ENCODE measurements around the gene ADAMTS12. TPM values are rescaled to one million over a fixed set of nuclear protein-coding genes. Genes with fewer than 3 reads are reported as not detected.

ADAMTS12 gene
- total and polyA plus RNA-seq, 10 of the 15 experiments (the other 5 are each of a cell fraction or from before 2014, with no cell fraction given) = 0.11 to 35.8 (median 20.7) TPM

- Histone ChIP-seq H3K27ac (ENCODE audit: control insufficient read depth, insufficient read depth) (no peak overlapping the region), H3K36me3 (ENCODE audit: control insufficient read depth in 2 of 2, insufficient read depth in 2 of 2, low read length in 1 of 2) (no peaks in the 10 kb centered on the region), H3K27me3 (replicated peaks in 1 of 2; ENCODE audit: control insufficient read depth in 2 of 2, insufficient read depth in 2 of 2, low read length in 1 of 2) (no peaks in the 10 kb centered on the region), H3K4me2 (ENCODE audit: control insufficient read depth, insufficient read depth) (no peak overlapping the region), H2AFZ (ENCODE audit: control insufficient read depth, low read depth, low read length) (no peak overlapping the region), H3K4me3 (no peak overlapping the region), H3K9me3 (replicated peaks; ENCODE audit: control insufficient read depth, insufficient read depth, low read length) (peaks cover 2% of the 10 kb centered on the region; the same call in 1 of the 3 replicates), H3K79me2 (ENCODE audit: control insufficient read depth, insufficient read depth, low read length) (no peaks in the 10 kb centered on the region), H4K20me1 (ENCODE audit: control insufficient read depth, insufficient read depth) (no peaks in the 10 kb centered on the region), H3K9ac (ENCODE audit: control insufficient read depth, insufficient read depth, low read length) (no peak overlapping the region), H3K4me1 (ENCODE audit: control insufficient read depth, insufficient read depth, low read length) (no peaks in the 10 kb centered on the region)
- intact Hi-C loops (cut with micrococcal nuclease; ENCODE audit: unreplicated experiment) (no loop called here), in situ Hi-C loops (cut with MboI) (no loop called here)
- CTCF ChIA-PET = interaction anchor here (0.6 kb wide), 1 partner anchor 412 kb away, joined by 3 read pairs; no protein-coding TSS in a partner anchor
- DNase-seq (ENCODE audit: low read depth, low spot score) (no peak), FAIRE-seq (no peak), ATAC-seq (no peak)
- SMC1A ChIA-PET (ENCODE audit: uncharacterized antibody, unreplicated experiment) = interaction anchor here (0.6 kb wide), 1 partner anchor 242 kb away, joined by 3 read pairs; no protein-coding TSS in a partner anchor
- WGBS (ENCODE audit: insufficient coverage, insufficient replicate concordance, low lambda C conversion rate, missing lambda C conversion rate) = 18% methylated on average over 2 of the region's 2 CpGs
- RAD21 ChIA-PET (ENCODE audit: unreplicated experiment) = no interaction called here
- no TSS peak for BruUV-seq (replicated peaks)
- POLR2A ChIA-PET = no interaction called here
- TF ChIP-seq CBFB (IDR thresholded peaks at IDR 0.05; ENCODE audit: low read depth) = no peak
- TF ChIP-seq NKRF (conservative IDR thresholded peaks at IDR 0.05) = no peak
- no peak for TF ChIP-seq NBN (IDR thresholded peaks at IDR 0.05)
- TF ChIP-seq STAT1 (conservative IDR thresholded peaks at IDR 0.05) = no peak
- TF ChIP-seq SMC3 (IDR thresholded peaks at IDR 0.05; ENCODE audit: borderline replicate concordance, low read length) = no peak
- TF ChIP-seq CUX1 (IDR thresholded peaks at IDR 0.05; ENCODE audit: insufficient replicate concordance, low read depth, low read length) = no peak
- TF ChIP-seq ASH2L (IDR thresholded peaks at IDR 0.05; ENCODE audit: borderline replicate concordance, low read depth) = no peak
- no peak for TF ChIP-seq ZBTB11 (CRISPR knock-in tag; IDR thresholded peaks at IDR 0.05)
- no peak for TF ChIP-seq JUND (IDR thresholded peaks at IDR 0.05; ENCODE audit: low read depth, low read length)
- no peak for TF ChIP-seq E4F1 (IDR thresholded peaks at IDR 0.05; ENCODE audit: borderline replicate concordance, partially characterized antibody)
- no peak for TF ChIP-seq BCL11A (IDR thresholded peaks at IDR 0.05; ENCODE audit: low read depth, low read length)
Observed at GRCh38 chr5:33523208-33523771, 368.5 kb downstream of the ADAMTS12 start.
